GM12878 (cell line): ENCODE data around the gene SPNS1. TPM values are rescaled to one million over a fixed set of nuclear protein-coding genes. Genes with fewer than 3 reads are reported as not detected.
A peak's percentile ranks its signal among the peaks of the same experiment; 100 is the strongest.

Source experiments
- ATAC-seq: fragments of 200-7000 bp; cut with Tn5 transposase; 3 replicates; pipeline ENCODE4 v1.9.1; 2020; ENCODE audit warnings: mild to moderate bottlenecking, moderate library complexity
- BruUV-seq: library from RNA; stranded (reverse); fragments of 400-500 nt; replicated peaks from 2 replicates; lab custom pipeline; 2021; lab: Mats Ljungman, UMichigan
- CTCF ChIA-PET: fragments of 300-600 bp; sonication (Branson Sonifier 250); formaldehyde crosslinking; extraction: SDS; loops from one replicate; lab custom pipeline; 2021; ENCODE audit warnings: inconsistent platforms; lab: Yijun Ruan, JAX
- POLR2A ChIA-PET: fragments of 350-600 bp; formaldehyde crosslinking; extraction: SDS; loops from one replicate; lab custom pipeline; 2021; ENCODE audit warnings: inconsistent platforms; lab: Charles Lee
- RAD21 ChIA-PET: fragments of 300-600 bp; sonication (Branson Sonifier 250); formaldehyde crosslinking; loops from one replicate; lab custom pipeline; 2023; ENCODE audit warnings: antibody characterized with exemption; ENCODE audit not compliant: unreplicated experiment; lab: Charles Lee
- SMC1A ChIA-PET: fragments of 300-600 bp; sonication (Branson Sonifier 250); formaldehyde crosslinking; loops from one replicate; lab custom pipeline; 2023; ENCODE audit not compliant: unreplicated experiment, uncharacterized antibody; lab: Charles Lee
- DNase-seq: peaks from one replicate; pipeline ENCODE4 v3.0.0-alpha.2; 2011; ENCODE audit warnings: low read depth, low spot score
- FAIRE-seq: peaks from 3 replicates; lab custom pipeline; 2011; peaks lifted over from hg19 to GRCh38; lab: Jason Lieb, UNC
- H2AFZ ChIP-seq: 2 replicates; pipeline ENCODE4 v1.6.0; 2011; ENCODE audit warnings: low read depth, low read length, control low read depth; ENCODE audit not compliant: control insufficient read depth
- H3K27ac ChIP-seq: 2 replicates; pipeline ENCODE4 v1.5.1; 2011; ENCODE audit warnings: control low read depth; ENCODE audit not compliant: control insufficient read depth, insufficient read depth
- H3K27me3 ChIP-seq, 2 experiments: replicated peaks in 1 of 2; 2 replicates each; pipeline versions ENCODE4 v1.6.0 to v1.6.1; 2011; ENCODE audit warnings: low read length in 1 of 2; ENCODE audit not compliant: control insufficient read depth in 2 of 2, insufficient read depth in 2 of 2
- H3K36me3 ChIP-seq, 2 experiments: 2 replicates each; pipeline ENCODE4 v1.5.1; 2011; ENCODE audit warnings: low read length in 1 of 2; ENCODE audit not compliant: control insufficient read depth in 2 of 2, insufficient read depth in 2 of 2
- H3K4me1 ChIP-seq: 2 replicates; pipeline ENCODE4 v1.6.1; 2011; ENCODE audit warnings: mild to moderate bottlenecking, low read length, moderate library complexity, mixed read lengths; ENCODE audit not compliant: control insufficient read depth, insufficient read depth
- H3K4me2 ChIP-seq: 2 replicates; pipeline ENCODE4 v1.6.0; 2011; ENCODE audit warnings: control low read depth; ENCODE audit not compliant: control insufficient read depth, insufficient read depth
- H3K4me3 ChIP-seq: fragments of 200-600 bp; sonication (generic); 2 replicates; pipeline ENCODE4 v1.5.1; 2016
- H3K79me2 ChIP-seq: 2 replicates; pipeline ENCODE4 v1.6.0; 2011; ENCODE audit warnings: low read length; ENCODE audit not compliant: control insufficient read depth, insufficient read depth
- H3K9ac ChIP-seq: 2 replicates; pipeline ENCODE4 v1.8.0; 2011; ENCODE audit warnings: low read length, control low read depth, mixed read lengths; ENCODE audit not compliant: control insufficient read depth, insufficient read depth
- H3K9me3 ChIP-seq: replicated peaks from 3 replicates; pipeline ENCODE4 v1.5.1; 2011; ENCODE audit warnings: mild to moderate bottlenecking, low read length; ENCODE audit not compliant: control insufficient read depth, insufficient read depth
- H4K20me1 ChIP-seq: 2 replicates; pipeline ENCODE4 v1.6.0; 2011; ENCODE audit not compliant: control insufficient read depth, insufficient read depth
- ASH2L ChIP-seq: fragments of 300-600, 200-600 bp; sonication (generic); IDR thresholded peaks from 2 replicates; pipeline ENCODE4 v1.6.1; 2017; ENCODE audit warnings: low read depth, mild to moderate bottlenecking, borderline replicate concordance
- BCL11A ChIP-seq: IDR thresholded peaks from 2 replicates; pipeline ENCODE4 v1.6.1; 2011; ENCODE audit warnings: low read depth, low read length
- CBFB ChIP-seq: IDR thresholded peaks from 2 replicates; pipeline ENCODE4 v1.6.1; 2016; ENCODE audit warnings: antibody characterized with exemption, low read depth
- CBX5 ChIP-seq: sonication (generic); IDR thresholded peaks from 2 replicates; pipeline ENCODE4 v1.6.1; 2016; ENCODE audit warnings: low read depth, moderate library complexity, mild to moderate bottlenecking, inconsistent platforms
- CEBPZ ChIP-seq: fragments of 150-350 bp; IDR thresholded peaks from 2 replicates; pipeline ENCODE4 v1.6.1; 2016; ENCODE audit warnings: low read depth, low read length
- EGR1 ChIP-seq, 2 experiments: IDR thresholded peaks; 1 replicate in 1 of 2; 2 replicates in 1 of 2; pipeline ENCODE4 v1.6.1; 2011 to 2012; ENCODE audit warnings: low read depth in 2 of 2, low read length in 2 of 2, borderline replicate concordance in 1 of 2, mild to moderate bottlenecking in 1 of 2, moderate library complexity in 1 of 2
- IRF5 ChIP-seq: fragments of 450-650 bp; IDR thresholded peaks from 2 replicates; pipeline ENCODE4 v1.6.1; 2017; ENCODE audit warnings: borderline replicate concordance
- KDM1A ChIP-seq: fragments of 200-600 bp; sonication (generic); IDR thresholded peaks from 2 replicates; pipeline ENCODE4 v1.6.1; 2016; ENCODE audit warnings: borderline replicate concordance
- MTA3 ChIP-seq: IDR thresholded peaks from 2 replicates; pipeline ENCODE4 v1.6.1; 2012; ENCODE audit warnings: low read length, inconsistent platforms, borderline replicate concordance
- MYB ChIP-seq: fragments of 150-350 bp; IDR thresholded peaks from 2 replicates; pipeline ENCODE4 v1.6.1; 2014; ENCODE audit warnings: mild to moderate bottlenecking, low read depth, low read length, borderline replicate concordance
- PAX8 ChIP-seq: fragments of 450-650 bp; IDR thresholded peaks from 2 replicates; pipeline ENCODE4 v1.6.1; 2017; ENCODE audit warnings: mild to moderate bottlenecking, moderate library complexity
- SMARCA5 ChIP-seq: fragments of 450-650 bp; IDR thresholded peaks from 2 replicates; pipeline ENCODE4 v1.6.1; 2017; ENCODE audit warnings: mild to moderate bottlenecking
- TAF1 ChIP-seq: IDR thresholded peaks from 2 replicates; pipeline ENCODE4 v1.6.1; 2011; ENCODE audit warnings: mild to moderate bottlenecking, low read depth, low read length, borderline replicate concordance
- YY1 ChIP-seq: IDR thresholded peaks from 2 replicates; pipeline ENCODE4 v1.6.1; 2011; ENCODE audit warnings: low read depth, mild to moderate bottlenecking, low read length
- ZNF274 ChIP-seq: IDR thresholded peaks from one replicate; pipeline ENCODE4 v1.8.0; 2011; ENCODE audit not compliant: insufficient read length, insufficient read depth
- WGBS: methylation state at CpG from one replicate; pipeline ENCODE4 v1.1.6; 2016; ENCODE audit warnings: low lambda C conversion rate; ENCODE audit not compliant: insufficient replicate concordance, insufficient coverage; ENCODE audit errors: missing lambda C conversion rate; 5-methylcytosine and 5-hydroxymethylcytosine counted together
- in situ Hi-C: fragments of 300-500 bp; cut with MboI; formaldehyde crosslinking; loops from 9 replicates; pipeline ENCODE4 v1.14.3; 2018; ENCODE audit warnings: mixed read lengths
- intact Hi-C: fragments of 100-400 bp; cut with micrococcal nuclease; formaldehyde crosslinking; loops from one replicate; pipeline ENCODE4 v1.14.2; 2022; ENCODE audit not compliant: unreplicated experiment
- polyA plus RNA-seq, 11 experiments: library from polyadenylated mRNA; depleted of rRNA in 4 of 11; unstranded in 6 of 11; stranded (reverse) in 5 of 11; fragments of >200 nt; fragmentation: Nextera tagmentation in 4 of 11; fragmentation: Illumina TruSeq in 1 of 11; extraction: Ambion mirVana in 4 of 11; extraction: Trizol in 1 of 11; gene quantifications; 1 replicate in 1 of 11; 2 replicates in 10 of 11; pipeline versions ENCODE4 v1.2.1 to v1.2.3, GENCODE V29; 2011 to 2016; ENCODE audit warnings: inconsistent platforms in 2 of 11, missing spikeins in 2 of 11, low read depth in 1 of 11
- total RNA-seq, 4 experiments: library from RNA; depleted of rRNA in 3 of 4; stranded (reverse); fragments of >200 nt in 3 of 4; fragmentation: Illumina TruSeq in 1 of 4; extraction: Trizol in 1 of 4; gene quantifications; 2 replicates each; pipeline versions ENCODE4 v1.2.1 to v1.2.3, GENCODE V29; 2013 to 2021
- TF ChIP-seq, protein P1 (sequence below): fragments of 450-650 bp; formaldehyde crosslinking; IDR thresholded peaks from 2 replicates; pipeline ENCODE4 v1.4.0; 2020; ENCODE audit warnings: mild to moderate bottlenecking, moderate library complexity

SPNS1 gene
- total and polyA plus RNA-seq, 10 of the 15 experiments (the other 5 are each of a cell fraction or from before 2014, with no cell fraction given) = 0.16 to 37.6 (median 12.0) TPM

- Histone ChIP-seq H3K79me2 (peaks cover 21% of the 10 kb centered on the region), H3K4me1 (peaks cover 16% of the 10 kb centered on the region), H3K9ac (peak within 1 kb of the TSS; percentile 97), H3K27me3 (no peaks in the 10 kb centered on the region), H3K27ac (peak within 1 kb of the TSS; percentile 92), H3K4me3 (peak within 1 kb of the TSS; percentile 96), H3K36me3 (0 out of 4 replicates have a peak, but pooled peaks cover 0 to 6% of the 10 kb centered on the region in 2 experiments), H4K20me1 (no peaks in the 10 kb centered on the region), H3K9me3 (no peaks in the 10 kb centered on the region), H3K4me2 (peak within 1 kb of the TSS; percentile 95), H2AFZ (peak within 1 kb of the TSS; percentile 79)
- BruUV-seq = no TSS peak
- in situ Hi-C loops = no loop called here
- intact Hi-C loops = loop anchor here (5.0 kb wide), 1 partner anchor 55 kb away; the partner anchor contains the start of gene ATP2A1
- WGBS = 0% methylated on average over 9 of the region's 10 CpGs
- RAD21 ChIA-PET = interaction anchor here (1.2 to 4.5 kb wide), 7 partner anchors 8 to 108 kb away, joined by 4 to 46 read pairs (median 7); partner anchors contain the start of genes ATP2A1, SH2B1 and TUFM
- POLR2A ChIA-PET = interaction anchor here (0.8 to 3.7 kb wide), 9 partner anchors 9 to 109 kb away, joined by 3 to 39 read pairs (median 5); partner anchors contain the start of genes ATXN2L, RABEP2, SH2B1 and TUFM
- ATAC-seq (peak; percentile 76), DNase-seq (no peak), FAIRE-seq (peak; percentile 69)
- CTCF ChIA-PET = interaction anchor here (1.2 to 7.2 kb wide), 6 partner anchors 13 to 86 kb away, joined by 3 to 136 read pairs (median 8); partner anchors contain the start of genes ATP2A1, SH2B1 and TUFM
- SMC1A ChIA-PET = interaction anchor here (1.0 to 4.2 kb wide), 10 partner anchors 8 to 110 kb away, joined by 3 to 52 read pairs (median 4); partner anchors contain the start of genes ATXN2L, NFATC2IP, RABEP2 and TUFM
- no peak for TF ChIP-seq CBX5
- no peak for TF ChIP-seq IRF5
- TF ChIP-seq ASH2L = no peak
- peak; percentile 89 for TF ChIP-seq SMARCA5
- peak; percentile 32; the same call in 1 of the 2 replicates for TF ChIP-seq YY1
- TF ChIP-seq TAF1 = peak; percentile 35; the same call in 1 of the 2 replicates
- TF ChIP-seq, protein P1, sequence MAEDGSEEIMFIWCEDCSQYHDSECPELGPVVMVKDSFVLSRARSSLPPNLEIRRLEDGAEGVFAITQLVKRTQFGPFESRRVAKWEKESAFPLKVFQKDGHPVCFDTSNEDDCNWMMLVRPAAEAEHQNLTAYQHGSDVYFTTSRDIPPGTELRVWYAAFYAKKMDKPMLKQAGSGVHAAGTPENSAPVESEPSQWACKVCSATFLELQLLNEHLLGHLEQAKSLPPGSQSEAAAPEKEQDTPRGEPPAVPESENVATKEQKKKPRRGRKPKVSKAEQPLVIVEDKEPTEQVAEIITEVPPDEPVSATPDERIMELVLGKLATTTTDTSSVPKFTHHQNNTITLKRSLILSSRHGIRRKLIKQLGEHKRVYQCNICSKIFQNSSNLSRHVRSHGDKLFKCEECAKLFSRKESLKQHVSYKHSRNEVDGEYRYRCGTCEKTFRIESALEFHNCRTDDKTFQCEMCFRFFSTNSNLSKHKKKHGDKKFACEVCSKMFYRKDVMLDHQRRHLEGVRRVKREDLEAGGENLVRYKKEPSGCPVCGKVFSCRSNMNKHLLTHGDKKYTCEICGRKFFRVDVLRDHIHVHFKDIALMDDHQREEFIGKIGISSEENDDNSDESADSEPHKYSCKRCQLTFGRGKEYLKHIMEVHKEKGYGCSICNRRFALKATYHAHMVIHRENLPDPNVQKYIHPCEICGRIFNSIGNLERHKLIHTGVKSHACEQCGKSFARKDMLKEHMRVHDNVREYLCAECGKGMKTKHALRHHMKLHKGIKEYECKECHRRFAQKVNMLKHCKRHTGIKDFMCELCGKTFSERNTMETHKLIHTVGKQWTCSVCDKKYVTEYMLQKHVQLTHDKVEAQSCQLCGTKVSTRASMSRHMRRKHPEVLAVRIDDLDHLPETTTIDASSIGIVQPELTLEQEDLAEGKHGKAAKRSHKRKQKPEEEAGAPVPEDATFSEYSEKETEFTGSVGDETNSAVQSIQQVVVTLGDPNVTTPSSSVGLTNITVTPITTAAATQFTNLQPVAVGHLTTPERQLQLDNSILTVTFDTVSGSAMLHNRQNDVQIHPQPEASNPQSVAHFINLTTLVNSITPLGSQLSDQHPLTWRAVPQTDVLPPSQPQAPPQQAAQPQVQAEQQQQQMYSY (CRISPR knock-in tag) = no peak
- no peak for TF ChIP-seq CEBPZ
- TF ChIP-seq EGR1 (IDR thresholded peaks at IDR 0.05; ENCODE audit: borderline replicate concordance in 1 of 2, low read depth in 2 of 2, low read length in 2 of 2) = peak; percentile 66 to 97
- TF ChIP-seq ZNF274 = no peak
- TF ChIP-seq PAX8 = peak; percentile 70
- no peak for TF ChIP-seq MYB
- no peak for TF ChIP-seq KDM1A
- no peak for TF ChIP-seq BCL11A
- 0 out of 2 replicates have a peak, but pooled peaks have one; percentile 12 for TF ChIP-seq CBFB
- no peak for TF ChIP-seq MTA3
Measured at GRCh38 chr16:28931801-28932225, 42.8 kb upstream of the SPNS1 start, which contains the start of gene CD19. Gene CD19, plus strand, starts transcription at chr16:28931971. Its CDS starts 30 bp downstream, at chr16:28932001.
